WTC11 (cell line): ENCODE measurements around the gene RGSL1. TPM values are rescaled to one million over a fixed set of nuclear protein-coding genes. Genes with fewer than 3 reads are reported as not detected.

Source experiments
- ATAC-seq: fragments of 200-7000 bp; cut with Tn5 transposase; 2 replicates; pipeline ENCODE4 v1.10.0; 2021; ENCODE audit warnings: mild to moderate bottlenecking, moderate library complexity
- CTCF ChIA-PET: fragments of 300-600 bp; sonication (Branson Sonifier 250); formaldehyde crosslinking; loops from one replicate; lab custom pipeline; 2021; ENCODE audit warnings: antibody characterized with exemption; lab: Charles Lee
- POLR2A ChIA-PET: fragments of 350-600 bp; sonication (Branson Sonifier 250); formaldehyde crosslinking; loops from one replicate; lab custom pipeline; 2021; ENCODE audit warnings: antibody characterized with exemption; lab: Charles Lee
- DNase-seq: peaks from one replicate; pipeline ENCODE4 v3.0.0; 2021; ENCODE audit warnings: low spot score
- H3K27ac Mint-ChIP-seq: 2 replicates; pipeline ENCODE4 v1.8.0; 2021; ENCODE audit warnings: mixed read lengths
- H3K27me3 Mint-ChIP-seq: 2 replicates; pipeline ENCODE4 v1.8.0; 2021; ENCODE audit warnings: low read depth, mild to moderate bottlenecking, moderate library complexity, mixed read lengths
- H3K36me3 Mint-ChIP-seq: 2 replicates; pipeline ENCODE4 v1.8.0; 2021; ENCODE audit warnings: mixed read lengths
- H3K4me1 Mint-ChIP-seq: 2 replicates; pipeline ENCODE4 v1.8.0; 2022; ENCODE audit warnings: mixed read lengths
- H3K4me3 Mint-ChIP-seq: 2 replicates; pipeline ENCODE4 v1.8.0; 2021; ENCODE audit warnings: mild to moderate bottlenecking, moderate library complexity, mixed read lengths
- H3K9me3 Mint-ChIP-seq: 2 replicates; pipeline ENCODE4 v1.8.0; 2021; ENCODE audit warnings: mixed read lengths
- AFF4 ChIP-seq: sonication (generic); formaldehyde crosslinking; IDR thresholded peaks from 2 replicates; pipeline ENCODE4 v1.8.1; 2023; ENCODE audit warnings: mild to moderate bottlenecking, missing genetic modification reagents, borderline replicate concordance
- E2F4 ChIP-seq: sonication (generic); formaldehyde crosslinking; IDR thresholded peaks from 2 replicates; pipeline ENCODE4 v1.8.1; 2022; ENCODE audit warnings: low read depth, mild to moderate bottlenecking, moderate library complexity, missing genetic modification reagents, borderline replicate concordance
- FOXP1 ChIP-seq: sonication (generic); formaldehyde crosslinking; IDR thresholded peaks from 2 replicates; pipeline ENCODE4 v1.8.0; 2022; ENCODE audit warnings: missing genetic modification reagents, mild to moderate bottlenecking, moderate library complexity, borderline replicate concordance
- NFATC4 ChIP-seq: fragments of 250-450 bp; sonication (Bioruptor Pico); IDR thresholded peaks from 2 replicates; pipeline ENCODE4 v1.9.0; 2021; ENCODE audit warnings: mild to moderate bottlenecking
- NFE2L1 ChIP-seq: sonication (generic); formaldehyde crosslinking; IDR thresholded peaks from 2 replicates; pipeline ENCODE4 v1.8.1; 2023; ENCODE audit warnings: missing genetic modification reagents
- NFYB ChIP-seq: sonication (generic); formaldehyde crosslinking; conservative IDR thresholded peaks from 2 replicates; pipeline ENCODE4 v1.8.0; 2022; ENCODE audit warnings: low read depth, missing genetic modification reagents
- NR1H2 ChIP-seq: sonication (generic); formaldehyde crosslinking; IDR thresholded peaks from 2 replicates; pipeline ENCODE4 v1.9.0; 2021; ENCODE audit warnings: mild to moderate bottlenecking, moderate library complexity, missing genetic modification reagents
- NR2C2 ChIP-seq: sonication (generic); formaldehyde crosslinking; IDR thresholded peaks from 2 replicates; pipeline ENCODE4 v1.8.0; 2022; ENCODE audit warnings: mild to moderate bottlenecking, missing genetic modification reagents
- PREB ChIP-seq: sonication (generic); formaldehyde crosslinking; IDR thresholded peaks from 2 replicates; pipeline ENCODE4 v1.8.1; 2022; ENCODE audit warnings: mild to moderate bottlenecking, missing genetic modification reagents, moderate library complexity, borderline replicate concordance
- SMAD4 ChIP-seq: sonication (generic); formaldehyde crosslinking; IDR thresholded peaks from 2 replicates; pipeline ENCODE4 v1.8.0; 2022; ENCODE audit warnings: mild to moderate bottlenecking, missing genetic modification reagents
- SP1 ChIP-seq: sonication (generic); formaldehyde crosslinking; conservative IDR thresholded peaks from 2 replicates; pipeline ENCODE4 v1.8.1; 2022; ENCODE audit warnings: missing genetic modification reagents
- TEAD4 ChIP-seq: sonication (generic); formaldehyde crosslinking; IDR thresholded peaks from 2 replicates; pipeline ENCODE4 v1.8.0; 2022; ENCODE audit warnings: mild to moderate bottlenecking, missing genetic modification reagents
- ZNF425 ChIP-seq: fragments of 250-450 bp; sonication (Bioruptor Pico); conservative IDR thresholded peaks from 2 replicates; pipeline ENCODE4 v1.9.0; 2021; ENCODE audit warnings: mild to moderate bottlenecking
- total RNA-seq: library from RNA; stranded (reverse); gene quantifications from 3 replicates; pipeline ENCODE4 v1.2.3, GENCODE V29; 2021
- TF ChIP-seq, protein P1 (sequence below): sonication (generic); formaldehyde crosslinking; IDR thresholded peaks from 2 replicates; pipeline ENCODE4 v1.8.1; 2023; ENCODE audit warnings: mild to moderate bottlenecking, moderate library complexity, missing genetic modification reagents
- TF ChIP-seq, protein P2 (sequence below): sonication (generic); formaldehyde crosslinking; IDR thresholded peaks from 2 replicates; pipeline ENCODE4 v1.8.1; 2022; ENCODE audit warnings: mild to moderate bottlenecking, moderate library complexity, missing genetic modification reagents
- TF ChIP-seq, protein P3 (sequence below): sonication (generic); formaldehyde crosslinking; conservative IDR thresholded peaks from 2 replicates; pipeline ENCODE4 v1.8.1; 2023; ENCODE audit warnings: mild to moderate bottlenecking, low read depth, missing genetic modification reagents, moderate library complexity
- TF ChIP-seq, protein P4 (sequence below): fragments of 250-450 bp; sonication (Bioruptor Pico); IDR thresholded peaks from 2 replicates; pipeline ENCODE4 v2.1.2; 2022; ENCODE audit warnings: mild to moderate bottlenecking, moderate library complexity

RGSL1 gene
- total RNA-seq, 1 experiment from 2014 or later, result not detected

- TF ChIP-seq, protein P1, sequence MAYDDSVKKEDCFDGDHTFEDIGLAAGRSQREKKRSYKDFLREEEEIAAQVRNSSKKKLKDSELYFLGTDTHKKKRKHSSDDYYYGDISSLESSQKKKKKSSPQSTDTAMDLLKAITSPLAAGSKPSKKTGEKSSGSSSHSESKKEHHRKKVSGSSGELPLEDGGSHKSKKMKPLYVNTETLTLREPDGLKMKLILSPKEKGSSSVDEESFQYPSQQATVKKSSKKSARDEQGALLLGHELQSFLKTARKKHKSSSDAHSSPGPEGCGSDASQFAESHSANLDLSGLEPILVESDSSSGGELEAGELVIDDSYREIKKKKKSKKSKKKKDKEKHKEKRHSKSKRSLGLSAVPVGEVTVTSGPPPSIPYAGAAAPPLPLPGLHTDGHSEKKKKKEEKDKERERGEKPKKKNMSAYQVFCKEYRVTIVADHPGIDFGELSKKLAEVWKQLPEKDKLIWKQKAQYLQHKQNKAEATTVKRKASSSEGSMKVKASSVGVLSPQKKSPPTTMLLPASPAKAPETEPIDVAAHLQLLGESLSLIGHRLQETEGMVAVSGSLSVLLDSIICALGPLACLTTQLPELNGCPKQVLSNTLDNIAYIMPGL (CRISPR knock-in tag), result no peak
- TF ChIP-seq ZNF425 (CRISPR knock-in tag), result no peak
- TF ChIP-seq, protein P2, sequence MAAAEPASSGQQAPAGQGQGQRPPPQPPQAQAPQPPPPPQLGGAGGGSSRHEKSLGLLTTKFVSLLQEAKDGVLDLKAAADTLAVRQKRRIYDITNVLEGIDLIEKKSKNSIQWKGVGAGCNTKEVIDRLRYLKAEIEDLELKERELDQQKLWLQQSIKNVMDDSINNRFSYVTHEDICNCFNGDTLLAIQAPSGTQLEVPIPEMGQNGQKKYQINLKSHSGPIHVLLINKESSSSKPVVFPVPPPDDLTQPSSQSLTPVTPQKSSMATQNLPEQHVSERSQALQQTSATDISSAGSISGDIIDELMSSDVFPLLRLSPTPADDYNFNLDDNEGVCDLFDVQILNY (CRISPR knock-in tag), result no peak
- no peak for TF ChIP-seq NR2C2 (CRISPR knock-in tag)
- TF ChIP-seq NFATC4 (CRISPR knock-in tag), result no peak
- TF ChIP-seq, all 79 proteins: peak for 0
Observed at GRCh38 chr1:182520736-182521135, 70.8 kb downstream of the RGSL1 start (continued).

DNA sequence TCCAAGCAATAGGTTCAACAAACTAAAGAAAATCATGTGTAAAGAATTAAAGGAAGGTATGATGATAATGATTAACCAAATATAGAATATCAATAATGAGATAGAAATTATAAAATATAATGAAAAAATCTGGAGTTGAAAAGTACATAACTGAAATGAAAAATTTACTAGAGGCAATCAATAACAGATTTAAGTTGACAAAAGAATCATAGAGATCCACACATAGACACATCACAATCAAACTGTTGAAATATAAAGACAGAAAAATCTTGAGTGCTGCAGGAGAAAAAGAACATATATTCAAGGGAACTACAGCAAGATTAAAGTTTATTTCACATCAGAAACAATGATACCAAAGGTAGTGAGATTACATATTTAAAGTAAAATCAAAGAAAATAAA is 75.4 kb downstream of the RGSL1 start:
- Mint-ChIP-seq H3K9me3 (peaks cover 15% of the 10 kb centered on the region), H3K4me3 (no peak overlapping the region), H3K4me1 (no peaks in the 10 kb centered on the region), H3K36me3 (no peaks in the 10 kb centered on the region), H3K27ac (no peak overlapping the region), H3K27me3 (0 out of 2 replicates have a peak, but pooled peaks cover 2% of the 10 kb centered on the region)
- ChIA-PET CTCF (no interaction called here), POLR2A (no interaction called here)
- DNase-seq, result no peak
- TF ChIP-seq FOXP1 (CRISPR knock-in tag), result no peak
- TF ChIP-seq, protein P3, sequence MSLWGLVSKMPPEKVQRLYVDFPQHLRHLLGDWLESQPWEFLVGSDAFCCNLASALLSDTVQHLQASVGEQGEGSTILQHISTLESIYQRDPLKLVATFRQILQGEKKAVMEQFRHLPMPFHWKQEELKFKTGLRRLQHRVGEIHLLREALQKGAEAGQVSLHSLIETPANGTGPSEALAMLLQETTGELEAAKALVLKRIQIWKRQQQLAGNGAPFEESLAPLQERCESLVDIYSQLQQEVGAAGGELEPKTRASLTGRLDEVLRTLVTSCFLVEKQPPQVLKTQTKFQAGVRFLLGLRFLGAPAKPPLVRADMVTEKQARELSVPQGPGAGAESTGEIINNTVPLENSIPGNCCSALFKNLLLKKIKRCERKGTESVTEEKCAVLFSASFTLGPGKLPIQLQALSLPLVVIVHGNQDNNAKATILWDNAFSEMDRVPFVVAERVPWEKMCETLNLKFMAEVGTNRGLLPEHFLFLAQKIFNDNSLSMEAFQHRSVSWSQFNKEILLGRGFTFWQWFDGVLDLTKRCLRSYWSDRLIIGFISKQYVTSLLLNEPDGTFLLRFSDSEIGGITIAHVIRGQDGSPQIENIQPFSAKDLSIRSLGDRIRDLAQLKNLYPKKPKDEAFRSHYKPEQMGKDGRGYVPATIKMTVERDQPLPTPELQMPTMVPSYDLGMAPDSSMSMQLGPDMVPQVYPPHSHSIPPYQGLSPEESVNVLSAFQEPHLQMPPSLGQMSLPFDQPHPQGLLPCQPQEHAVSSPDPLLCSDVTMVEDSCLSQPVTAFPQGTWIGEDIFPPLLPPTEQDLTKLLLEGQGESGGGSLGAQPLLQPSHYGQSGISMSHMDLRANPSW (CRISPR knock-in tag), result no peak
- TF ChIP-seq TEAD4 (CRISPR knock-in tag), result no peak
- TF ChIP-seq SP1, result no peak
- no peak for TF ChIP-seq E2F4 (CRISPR knock-in tag)
- no peak for TF ChIP-seq NFYB
- TF ChIP-seq NR1H2 (CRISPR knock-in tag), result no peak
- TF ChIP-seq NFE2L1 (CRISPR knock-in tag), result no peak
- TF ChIP-seq, protein P4, sequence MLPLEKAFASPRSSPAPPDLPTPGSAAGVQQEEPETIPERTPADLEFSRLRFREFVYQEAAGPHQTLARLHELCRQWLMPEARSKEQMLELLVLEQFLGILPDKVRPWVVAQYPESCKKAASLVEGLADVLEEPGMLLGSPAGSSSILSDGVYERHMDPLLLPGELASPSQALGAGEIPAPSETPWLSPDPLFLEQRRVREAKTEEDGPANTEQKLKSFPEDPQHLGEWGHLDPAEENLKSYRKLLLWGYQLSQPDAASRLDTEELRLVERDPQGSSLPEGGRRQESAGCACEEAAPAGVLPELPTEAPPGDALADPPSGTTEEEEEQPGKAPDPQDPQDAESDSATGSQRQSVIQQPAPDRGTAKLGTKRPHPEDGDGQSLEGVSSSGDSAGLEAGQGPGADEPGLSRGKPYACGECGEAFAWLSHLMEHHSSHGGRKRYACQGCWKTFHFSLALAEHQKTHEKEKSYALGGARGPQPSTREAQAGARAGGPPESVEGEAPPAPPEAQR (CRISPR knock-in tag), result no peak
- no peak for TF ChIP-seq SMAD4 (CRISPR knock-in tag)
- no peak for TF ChIP-seq PREB (CRISPR knock-in tag)
- TF ChIP-seq, protein P2 (CRISPR knock-in tag), result no peak
- no peak for TF ChIP-seq AFF4 (CRISPR knock-in tag)
- TF ChIP-seq, all 79 proteins: peak for 0
- no peak for ATAC-seq
